ENCODE data around the gene BRD1. TPM values are rescaled to one million over a fixed set of nuclear protein-coding genes. Genes with fewer than 3 reads are reported as not detected.

The BRD1 gene
- total RNA-seq, 4 donors from 2014 or later = 43.4 to 70.5 (median 50.3) TPM

- H3K27ac ChIP-seq = no peak overlapping the region
- no peak overlapping the region for H3K4me3 ChIP-seq
- intact Hi-C loops (cut with DNase I; ENCODE audit: low total_unique reads) = loop anchor here (10.0 kb wide), 1 partner anchor 263 kb away; no protein-coding TSS in a partner anchor
- H3K36me3 ChIP-seq = peaks cover 0 to 26% (median 14%) of the 10 kb centered on the region in 4 donors
- no peaks in the 10 kb centered on the region for H3K27me3 ChIP-seq
- in situ Hi-C loops (cut with MboI; ENCODE audit: low pct_ligation_motif_present in 1 of 4, low pct_unique_long_range_greater_than_20kb in 1 of 4, low sequenced_read_pairs in 3 of 4) = loop anchor here (10.0 to 25.0 kb wide), 2 partner anchors 143 to 266 kb away; partner anchors contain the start of genes ALG12 (in 1 of the 4) and CRELD2 (in 1 of the 4)
- WGBS, 2 donors (ENCODE audit: low coverage in 1 of 2) = 90% methylated on average over 48 of the region's 64 CpGs; no CpG with 5 or more reads in 1 of the 2 donors
- peaks cover 0 to 8% (median 3%) of the 10 kb centered on the region in 4 donors for H3K4me1 ChIP-seq
- TF ChIP-seq POLR2AphosphoS5 (IDR thresholded peaks at IDR 0.05) (no peak), POLR2A (IDR thresholded peaks at IDR 0.05) (no peak), EP300 (IDR thresholded peaks at IDR 0.05; ENCODE audit: low read depth) (no peak)
- TF ChIP-seq, protein P1, sequence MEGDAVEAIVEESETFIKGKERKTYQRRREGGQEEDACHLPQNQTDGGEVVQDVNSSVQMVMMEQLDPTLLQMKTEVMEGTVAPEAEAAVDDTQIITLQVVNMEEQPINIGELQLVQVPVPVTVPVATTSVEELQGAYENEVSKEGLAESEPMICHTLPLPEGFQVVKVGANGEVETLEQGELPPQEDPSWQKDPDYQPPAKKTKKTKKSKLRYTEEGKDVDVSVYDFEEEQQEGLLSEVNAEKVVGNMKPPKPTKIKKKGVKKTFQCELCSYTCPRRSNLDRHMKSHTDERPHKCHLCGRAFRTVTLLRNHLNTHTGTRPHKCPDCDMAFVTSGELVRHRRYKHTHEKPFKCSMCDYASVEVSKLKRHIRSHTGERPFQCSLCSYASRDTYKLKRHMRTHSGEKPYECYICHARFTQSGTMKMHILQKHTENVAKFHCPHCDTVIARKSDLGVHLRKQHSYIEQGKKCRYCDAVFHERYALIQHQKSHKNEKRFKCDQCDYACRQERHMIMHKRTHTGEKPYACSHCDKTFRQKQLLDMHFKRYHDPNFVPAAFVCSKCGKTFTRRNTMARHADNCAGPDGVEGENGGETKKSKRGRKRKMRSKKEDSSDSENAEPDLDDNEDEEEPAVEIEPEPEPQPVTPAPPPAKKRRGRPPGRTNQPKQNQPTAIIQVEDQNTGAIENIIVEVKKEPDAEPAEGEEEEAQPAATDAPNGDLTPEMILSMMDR (IDR thresholded peaks at IDR 0.05) = no peak
- DNase-seq = no peak
- H3K9me3 ChIP-seq = peaks cover 8 to 9% of the 10 kb centered on the region in 2 donors
These were observed 56.2 kb downstream of the BRD1 start for GRCh38 chr22:49771266-49772065.

DNA sequence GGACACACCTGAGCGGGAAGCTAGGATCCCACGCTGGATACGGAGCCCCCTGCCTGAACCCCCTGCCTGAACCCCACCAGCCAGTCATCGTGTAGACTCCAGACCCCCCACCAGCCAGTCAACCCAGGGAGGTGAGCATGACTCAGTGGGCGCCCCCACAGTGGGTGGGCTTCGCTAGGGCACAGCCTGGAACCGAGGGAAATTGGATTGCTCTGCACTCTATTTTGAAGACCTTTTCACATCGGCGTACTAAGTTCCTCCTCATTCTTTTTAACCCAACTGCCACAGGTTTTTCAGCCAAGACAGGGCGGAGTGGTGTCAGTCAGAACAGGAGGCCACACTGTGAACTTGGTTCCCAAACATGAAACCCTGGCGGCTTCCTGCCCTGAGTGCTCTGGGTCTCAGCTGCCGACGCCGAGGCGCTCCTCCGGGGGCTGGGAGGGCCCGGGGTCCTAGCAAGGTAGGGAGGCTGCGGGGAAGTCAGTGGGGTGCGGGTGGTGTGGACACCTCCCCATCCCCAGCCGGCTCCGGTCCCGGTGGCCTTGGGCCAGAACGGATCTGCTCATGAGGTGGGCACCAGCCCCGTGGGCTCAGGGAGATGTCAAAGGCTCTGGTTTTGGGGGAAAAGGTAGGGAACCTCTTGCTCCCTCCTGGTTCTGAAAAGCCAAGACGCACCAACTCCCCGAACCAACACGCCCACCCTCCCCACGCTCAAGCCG is 57.0 kb downstream of the BRD1 start:
- TF ChIP-seq POLR2AphosphoS5 (IDR thresholded peaks at IDR 0.05) = no peak
- no peak for TF ChIP-seq EP300 (IDR thresholded peaks at IDR 0.05; ENCODE audit: low read depth)
- no peak for TF ChIP-seq POLR2A (IDR thresholded peaks at IDR 0.05)
- TF ChIP-seq, protein P1 (IDR thresholded peaks at IDR 0.05) = no peak
- H3K4me1 ChIP-seq = peaks cover 0 to 8% (median 3%) of the 10 kb centered on the region in 4 donors
- no peak overlapping the region for H3K27ac ChIP-seq
- H3K9me3 ChIP-seq = peaks cover 14 to 16% of the 10 kb centered on the region in 2 donors
- no peaks in the 10 kb centered on the region for H3K27me3 ChIP-seq
- H3K4me3 ChIP-seq = no peak overlapping the region
- 79% methylated on average over 21 of the region's 29 CpGs; no CpG with 5 or more reads in 1 of the 2 donors for WGBS, 2 donors (ENCODE audit: low coverage in 1 of 2)
- H3K36me3 ChIP-seq = peaks cover 0 to 21% (median 10%) of the 10 kb centered on the region in 4 donors
- intact Hi-C loops (cut with DNase I; ENCODE audit: low total_unique reads) = loop anchor here (10.0 kb wide), 1 partner anchor 264 kb away; no protein-coding TSS in a partner anchor
- in situ Hi-C loops (cut with MboI; ENCODE audit: low pct_ligation_motif_present in 1 of 4, low pct_unique_long_range_greater_than_20kb in 1 of 4, low sequenced_read_pairs in 3 of 4) = loop anchor here (10.0 to 25.0 kb wide), 2 partner anchors 144 to 267 kb away; partner anchors contain the start of genes ALG12 (in 1 of the 4) and CRELD2 (in 1 of the 4)
- DNase-seq = no peak

DNA sequence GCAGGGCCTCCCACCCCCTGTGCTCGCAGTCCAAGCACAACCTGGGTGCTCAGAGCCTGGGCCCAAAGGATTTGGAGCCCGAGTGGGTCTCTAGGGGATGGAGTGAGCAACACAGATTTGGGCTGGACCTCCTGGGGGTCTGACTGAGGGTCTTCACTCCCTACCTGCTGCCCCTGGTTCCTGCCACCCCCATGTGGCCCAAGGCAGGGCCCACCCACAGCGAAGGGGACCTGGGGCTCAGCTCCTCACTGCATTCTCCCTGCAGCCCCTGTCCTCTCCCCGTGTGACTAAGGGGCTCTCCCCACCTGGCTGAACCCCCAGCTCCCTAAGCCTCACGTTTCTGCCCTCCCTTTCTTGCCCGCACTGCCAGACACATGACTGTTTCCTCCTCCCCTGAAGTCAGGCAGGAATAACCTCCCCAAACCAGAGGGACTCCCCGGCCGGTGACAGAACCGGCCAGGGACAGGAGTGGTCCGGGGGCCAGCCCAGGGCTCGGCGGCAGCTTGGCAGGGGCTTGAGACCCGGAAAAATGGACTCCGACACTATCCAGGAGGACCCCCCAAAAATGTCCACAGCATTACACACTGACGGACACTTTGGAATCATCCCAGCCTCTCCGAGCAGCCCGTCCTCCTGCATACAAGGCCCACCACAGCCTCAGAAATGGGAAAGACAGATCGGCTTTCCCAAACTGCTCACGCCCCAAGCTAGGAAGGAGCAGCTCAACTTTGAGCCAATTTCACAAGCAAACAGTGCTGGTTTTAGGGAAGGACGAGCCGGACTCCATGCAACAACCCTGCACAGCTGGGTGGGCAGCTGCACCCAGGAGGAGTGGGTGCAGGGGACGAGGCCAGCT is 57.8 kb downstream of the BRD1 start:
- no peak overlapping the region for H3K4me3 ChIP-seq
- intact Hi-C loops (cut with DNase I; ENCODE audit: low total_unique reads) = loop anchor here (5.0 to 10.0 kb wide), 3 partner anchors 152 to 265 kb away; no protein-coding TSS in a partner anchor
- H3K9me3 ChIP-seq = peaks cover 14 to 16% of the 10 kb centered on the region in 2 donors
- peak; percentile 4 for DNase-seq
- WGBS, 2 donors (ENCODE audit: low coverage in 1 of 2) = 71 to 80% methylated on average over 1 to 22 of the region's 22 CpGs
- TF ChIP-seq POLR2A (IDR thresholded peaks at IDR 0.05) = no peak
- no peak for TF ChIP-seq POLR2AphosphoS5 (IDR thresholded peaks at IDR 0.05)
- TF ChIP-seq, protein P1 (IDR thresholded peaks at IDR 0.05) = no peak
- TF ChIP-seq EP300 (IDR thresholded peaks at IDR 0.05; ENCODE audit: low read depth) = no peak
- no peaks in the 10 kb centered on the region for H3K27me3 ChIP-seq
- in situ Hi-C loops (cut with MboI; ENCODE audit: low pct_ligation_motif_present in 1 of 4, low pct_unique_long_range_greater_than_20kb in 1 of 4, low sequenced_read_pairs in 3 of 4) = loop anchor here (10.0 to 25.0 kb wide), 2 partner anchors 145 to 267 kb away; partner anchors contain the start of genes ALG12 (in 1 of the 4) and CRELD2 (in 1 of the 4)
- peaks cover 0 to 8% (median 3%) of the 10 kb centered on the region in 4 donors for H3K4me1 ChIP-seq
- peaks cover 0 to 15% (median 7%) of the 10 kb centered on the region in 4 donors for H3K36me3 ChIP-seq
- H3K27ac ChIP-seq = no peak overlapping the region

Data from transverse colon (tissue), 4 donors.